Effector CD8-positive, alpha-beta T cell (primary cell): Measurements from ENCODE around the gene CEP295NL.
"Not testable (repeated sequence)": the region's sequence is repeated elsewhere in the genome, so short reads cannot be mapped to it uniquely, and the experiment has no call there.

Source experiments
- DNase-seq: peaks from one replicate; lab custom pipeline; 2025; lab: John Stamatoyannopoulos, UW

Gene CEP295NL

DNA sequence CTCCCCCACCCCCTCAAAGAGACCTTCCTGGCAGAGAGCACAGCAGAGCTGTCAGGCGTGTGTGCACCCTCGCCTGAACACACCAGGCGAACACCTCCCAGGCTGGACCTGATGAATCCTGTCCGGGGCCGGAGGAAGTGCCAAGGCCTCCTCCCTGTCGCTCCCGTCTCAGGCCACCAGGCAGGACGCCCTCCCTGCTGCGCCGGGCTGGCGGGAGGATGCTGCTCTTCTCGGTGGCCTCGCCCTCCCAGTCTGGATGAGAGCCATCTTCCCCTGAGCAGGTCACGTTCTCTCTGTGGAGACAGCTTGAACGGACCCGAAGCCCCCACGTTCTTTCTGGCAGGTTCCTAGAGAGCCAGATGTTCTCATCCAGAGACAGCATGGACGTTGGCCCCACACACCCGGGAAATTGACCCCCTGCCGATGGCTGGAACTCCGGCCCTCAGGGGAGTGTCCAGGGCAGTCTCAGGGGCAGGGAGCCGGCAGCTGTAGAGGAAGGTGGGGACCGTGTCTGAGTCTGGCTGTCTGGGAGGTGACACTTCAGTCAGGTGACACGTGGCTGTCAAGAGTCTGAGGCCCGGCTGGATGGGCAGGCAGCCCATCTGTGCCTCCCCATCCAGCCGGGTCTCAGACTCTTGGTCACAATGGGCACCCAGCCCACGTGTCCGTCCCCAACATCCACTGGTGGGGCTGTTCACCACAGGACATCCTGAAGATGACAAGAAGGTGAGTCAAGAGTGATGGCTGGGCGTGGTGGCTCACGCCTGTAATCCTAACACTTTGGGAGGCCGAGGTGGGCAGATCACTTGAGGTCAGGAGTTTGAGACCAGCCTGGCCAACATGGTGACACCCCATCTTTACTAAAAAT, 27.1 kb upstream of the CEP295NL start:
- no peak for DNase-seq

DNA sequence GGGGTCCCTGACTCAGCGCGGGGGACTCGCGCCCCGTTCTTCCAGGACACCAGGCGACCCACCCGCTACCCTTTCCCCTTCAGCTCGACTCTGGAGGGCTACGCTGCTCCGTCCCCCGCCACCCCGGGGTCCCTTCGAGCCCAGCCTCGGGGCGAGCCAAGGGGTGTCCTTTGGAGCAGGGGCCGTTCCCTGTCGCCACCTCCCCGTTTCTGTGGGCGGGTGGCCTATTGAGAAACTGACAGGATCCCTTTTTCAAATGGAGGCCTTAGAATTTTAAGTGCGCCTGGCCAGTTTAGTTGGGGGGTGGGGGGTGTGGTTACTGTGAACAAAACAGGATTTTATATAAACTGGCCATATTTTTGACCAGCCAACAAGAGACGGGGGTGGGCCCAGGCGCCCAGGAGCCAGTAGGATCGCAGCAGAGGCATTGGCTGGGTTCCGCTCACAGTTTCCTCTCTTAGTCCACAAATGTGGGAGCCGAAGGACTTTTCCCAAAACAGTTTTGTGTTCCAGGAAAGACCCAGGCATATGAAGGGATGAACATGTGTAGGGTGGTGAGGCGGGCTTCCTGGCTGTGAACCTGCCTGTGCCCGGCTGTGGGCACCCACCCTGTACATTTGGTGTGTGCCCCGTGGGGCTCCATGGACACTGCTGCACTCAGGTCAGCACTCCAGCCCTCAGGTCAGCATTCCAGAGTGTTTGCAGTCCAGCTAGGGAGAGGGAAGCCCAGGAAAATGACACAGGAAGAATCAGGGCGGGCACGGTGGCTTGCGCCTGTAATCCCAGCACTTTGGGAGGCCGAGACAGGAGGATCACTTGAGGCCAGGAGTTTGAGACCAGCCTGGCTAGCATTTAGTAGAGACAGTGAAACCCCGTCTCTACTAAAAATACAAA, 22.9 kb upstream of the CEP295NL start:
- no peak for DNase-seq

DNA sequence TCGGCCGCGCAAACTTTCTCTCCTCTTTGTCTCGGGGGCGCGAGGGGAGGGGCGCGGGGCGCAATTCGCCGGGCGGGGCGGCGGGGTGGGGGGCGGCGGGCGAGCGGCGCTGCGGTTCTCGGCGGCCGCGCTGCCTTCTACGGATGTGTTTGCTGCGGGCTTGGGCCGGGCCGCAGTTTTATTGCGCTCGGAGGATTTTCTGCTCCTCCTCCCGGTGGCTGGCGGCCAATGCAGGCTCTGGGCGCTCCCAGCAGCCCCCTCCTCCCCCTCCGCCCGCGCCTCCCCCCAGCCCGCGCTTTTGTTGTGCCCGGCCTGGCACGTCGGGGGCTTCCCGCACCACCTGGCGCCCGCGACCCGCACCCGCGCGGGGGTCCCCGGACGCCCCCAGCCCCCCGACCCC, 22.2 kb upstream of the CEP295NL start, which contains the start of gene TIMP2:
TSS of gene TIMP2 (minus strand) at position 154 of the 400 bp plus-strand sequence. CDS start 299 bp downstream, outside the sequence.
- DNase-seq, result peak; percentile 68

DNA sequence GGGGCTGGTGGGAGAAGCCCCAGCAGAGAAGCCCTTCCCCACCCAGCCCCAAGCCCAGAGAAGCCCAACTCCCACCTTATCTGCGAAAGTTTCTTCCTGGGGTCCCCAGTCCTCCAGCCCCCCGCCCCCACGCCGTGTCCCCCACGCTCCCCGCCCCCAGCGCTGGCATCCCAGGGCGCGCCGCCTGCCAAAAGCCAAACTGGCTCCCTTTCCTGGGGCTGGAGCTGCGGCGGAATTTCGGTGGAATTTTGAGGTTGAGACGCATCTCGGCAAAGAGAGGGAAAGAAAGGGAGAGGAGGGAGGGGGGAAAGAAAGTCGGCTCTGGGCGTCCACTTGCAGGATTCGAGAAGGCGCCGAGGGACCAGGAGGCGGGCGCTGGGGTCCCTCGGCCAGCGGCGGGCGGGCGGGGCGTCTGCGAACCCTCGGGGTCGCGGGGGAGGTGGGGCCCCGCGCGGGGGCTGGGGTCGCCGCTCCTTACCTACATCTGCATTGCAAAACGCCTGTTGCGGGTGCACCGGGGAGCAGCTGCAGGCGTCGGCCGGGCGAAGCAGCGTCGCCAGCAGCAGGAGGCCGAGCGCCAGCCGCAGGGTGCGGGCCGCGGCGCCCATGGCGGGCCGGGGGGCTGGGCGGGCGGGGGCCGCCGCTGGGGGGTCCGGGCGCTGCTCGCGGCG, 21.6 kb upstream of the CEP295NL start:
- no peak for DNase-seq

DNA sequence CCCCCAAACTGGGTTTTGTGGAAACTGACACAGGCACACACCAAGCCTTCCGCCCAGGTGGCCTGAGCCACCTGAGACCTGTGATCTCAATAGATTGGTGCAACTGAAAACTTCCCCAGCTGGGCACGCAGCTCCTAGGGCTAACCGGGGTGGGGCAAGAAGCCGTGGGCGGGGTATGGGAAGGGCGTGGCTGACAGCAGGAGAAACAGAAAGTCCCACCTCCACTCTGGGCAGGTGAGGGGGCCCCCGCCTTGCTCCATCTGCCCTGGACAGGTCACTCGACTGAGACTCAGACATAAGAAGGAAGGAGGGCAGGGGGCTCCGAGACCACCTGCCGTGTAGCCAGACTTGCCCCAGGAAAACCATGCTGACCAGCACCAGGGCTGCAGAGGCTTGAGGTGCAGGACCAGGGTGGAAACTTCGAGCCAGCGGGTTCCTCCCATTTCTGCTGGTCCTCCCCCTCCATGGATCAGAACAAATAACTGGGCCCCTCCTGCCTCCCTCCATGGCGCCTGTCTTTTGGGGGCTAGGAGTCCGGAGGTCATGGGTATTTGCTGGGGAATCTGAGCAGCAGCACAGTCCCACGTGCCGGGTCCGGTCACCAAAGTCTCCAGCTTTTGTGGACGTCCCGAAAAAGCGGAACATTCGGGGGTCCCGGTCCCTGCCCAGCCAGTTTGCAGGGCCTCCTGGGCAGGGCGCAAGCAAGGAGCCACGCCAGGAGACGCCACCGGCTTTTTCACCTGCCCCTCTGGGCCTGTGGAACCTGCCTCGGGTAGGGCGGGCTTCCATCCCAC, 20.9 kb upstream of the CEP295NL start:
- DNase-seq, result peak; percentile 40

DNA sequence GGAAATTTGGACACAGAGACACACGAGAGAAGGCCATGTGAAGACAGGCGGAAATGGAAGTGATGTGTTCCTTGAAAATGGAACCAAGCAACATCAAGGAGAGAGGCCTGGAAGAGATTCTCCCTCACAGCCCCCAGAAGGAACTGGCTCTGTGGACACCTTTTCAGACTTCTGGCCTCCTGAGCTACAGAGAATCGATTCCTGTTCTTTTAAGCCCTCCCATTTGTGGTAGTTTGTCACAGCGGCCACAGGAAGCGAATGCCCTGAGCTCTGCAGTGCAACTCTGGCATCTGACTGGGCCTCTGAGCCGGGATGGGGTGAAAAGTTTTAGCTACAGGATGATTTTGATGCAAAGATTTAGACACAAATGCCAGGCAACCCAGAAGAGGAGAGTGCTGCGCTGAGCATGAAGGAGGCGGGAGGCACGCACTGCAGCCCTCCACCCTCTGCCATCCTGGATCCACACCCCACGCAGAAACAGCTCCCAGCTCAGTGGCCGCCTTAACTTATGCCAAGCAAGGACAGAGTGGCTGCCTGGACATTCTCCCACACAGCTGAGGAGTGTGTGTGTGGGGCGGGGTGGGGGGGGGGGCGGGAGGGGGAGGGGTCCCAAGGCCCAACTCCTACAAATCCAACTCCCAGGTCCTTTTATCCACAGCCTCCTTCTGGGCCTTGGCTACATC, 20.0 kb upstream of the CEP295NL start:
- no peak for DNase-seq

DNA sequence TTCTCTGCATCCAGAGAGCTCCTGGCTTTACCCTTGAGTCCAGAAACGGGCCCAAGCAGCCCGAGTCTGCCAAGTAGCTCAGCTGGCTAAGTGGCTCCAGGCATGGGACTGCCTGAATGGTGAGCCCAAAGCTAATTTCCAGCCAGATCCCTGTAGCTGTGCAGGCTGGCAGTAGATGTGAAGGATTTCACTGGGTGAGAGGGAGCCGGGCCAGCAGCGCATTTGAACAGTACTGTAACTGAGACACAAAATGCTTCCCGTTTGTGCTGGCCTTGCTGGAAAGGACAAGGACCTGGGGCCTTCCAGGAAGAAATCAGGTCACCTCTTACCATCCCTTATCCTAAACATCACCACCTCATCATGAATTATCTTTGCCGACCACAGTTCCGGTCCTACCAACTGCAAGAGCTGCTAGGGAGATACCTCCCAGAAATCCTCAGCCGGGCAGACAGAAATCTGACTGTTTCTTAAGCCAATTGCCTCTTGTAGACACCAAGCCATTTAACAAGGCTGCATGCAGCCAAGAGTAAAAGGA, 18.5 kb upstream of the CEP295NL start:
- no peak for DNase-seq

DNA sequence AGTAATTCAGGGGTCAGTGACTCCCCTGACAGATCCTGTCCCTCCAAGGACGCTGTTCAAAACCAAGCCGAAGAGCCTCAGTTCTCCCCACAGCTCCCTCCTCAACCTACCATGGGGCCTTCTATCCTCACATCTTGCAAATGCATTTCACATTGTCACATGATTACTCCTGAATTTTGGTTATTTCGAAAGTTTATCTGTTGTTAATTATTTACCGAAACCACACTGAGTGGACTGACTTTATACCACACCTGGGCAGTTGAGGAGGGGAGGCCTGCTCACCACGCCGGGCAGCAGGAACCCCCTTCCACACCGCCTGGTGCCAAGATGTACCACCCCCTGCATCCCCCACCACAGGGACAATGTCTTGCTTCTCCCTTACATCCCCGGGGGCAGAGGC, 17.5 kb upstream of the CEP295NL start:
- DNase-seq, result no peak

DNA sequence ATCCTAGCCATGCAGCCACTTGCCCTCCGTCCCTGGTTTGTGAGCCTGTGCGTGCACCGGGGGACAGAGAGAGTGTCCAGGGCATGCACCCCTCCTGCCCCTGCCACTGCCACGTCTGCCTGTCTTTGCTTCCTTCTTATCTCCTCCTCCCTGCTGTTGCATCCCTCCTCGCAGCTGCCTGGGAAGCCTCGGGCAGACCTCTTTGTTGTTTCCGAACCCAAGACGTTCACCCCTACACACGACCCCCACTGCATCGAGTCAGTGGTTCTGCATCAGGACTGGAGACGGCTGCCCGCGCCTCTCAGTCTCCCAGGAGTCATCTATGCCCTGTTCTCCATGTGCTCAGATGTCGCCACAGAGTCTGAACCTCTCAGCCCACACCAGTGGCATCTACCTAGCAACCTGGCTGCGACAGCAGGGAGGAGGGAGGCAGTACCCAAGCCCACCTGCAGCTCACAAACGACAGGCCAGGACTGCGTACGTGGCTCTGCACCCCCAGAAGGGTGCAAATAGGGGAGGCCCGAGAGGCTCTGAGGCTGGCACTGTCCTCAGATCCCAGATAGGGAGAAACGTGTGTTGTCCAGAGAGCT, 17.0 kb upstream of the CEP295NL start:
- DNase-seq, result no peak

DNA sequence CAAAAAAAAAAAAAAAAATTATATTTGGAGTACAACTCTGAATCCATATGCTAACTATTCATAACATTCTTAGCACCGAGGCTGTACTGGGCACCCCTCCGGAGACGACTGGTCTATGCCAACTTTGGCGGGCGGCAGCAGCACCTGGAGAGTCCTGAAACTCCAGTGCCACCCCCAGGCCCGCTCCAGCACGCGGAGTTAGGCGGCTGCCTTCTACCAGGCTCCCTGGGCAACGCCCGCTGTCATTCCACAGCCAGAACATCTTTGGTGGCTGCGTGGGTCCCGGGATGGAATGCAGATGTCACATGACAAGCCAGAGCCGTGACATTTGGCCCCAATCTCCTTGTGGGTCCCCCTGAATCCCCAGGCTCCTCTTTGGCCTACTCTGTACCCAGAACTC, 16.0 kb upstream of the CEP295NL start:
- no peak for DNase-seq

DNA sequence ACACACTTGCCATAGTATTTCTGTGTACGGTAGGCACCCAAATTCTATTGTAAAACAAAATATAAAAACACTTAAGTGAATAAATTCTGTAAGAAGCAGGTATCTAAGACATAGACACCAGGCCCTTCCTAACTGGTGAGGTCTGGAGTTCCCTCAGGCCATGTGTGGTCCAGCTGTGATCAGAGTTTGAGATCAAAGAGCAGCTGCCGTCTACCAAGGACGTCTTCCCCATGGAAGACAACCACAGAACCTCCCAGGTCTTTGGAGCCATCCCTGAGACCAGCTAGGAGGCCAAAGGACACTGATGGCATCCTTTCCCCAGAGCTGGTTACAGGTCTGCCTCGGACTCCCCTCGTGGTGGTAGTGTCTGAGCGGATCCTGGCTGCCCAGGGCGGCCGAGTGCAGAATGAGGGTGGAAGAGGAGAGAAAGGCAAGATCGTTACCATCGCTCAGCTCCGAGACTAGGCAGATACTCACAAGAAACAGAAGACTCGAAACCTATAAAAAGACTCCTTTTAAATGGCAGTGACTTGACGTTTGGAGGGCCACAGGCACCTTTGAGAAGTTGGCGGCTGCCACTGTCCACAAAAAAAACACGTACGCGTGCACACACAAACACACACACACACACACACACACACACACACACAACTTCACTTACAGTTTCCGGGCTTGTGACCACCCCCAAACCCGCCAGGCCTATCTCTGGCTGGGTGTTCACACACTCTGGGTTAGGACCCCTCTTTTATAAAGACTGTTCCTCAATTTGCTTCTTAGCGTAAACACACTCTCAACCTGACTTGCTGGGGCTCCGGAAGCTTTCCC, 14.7 kb upstream of the CEP295NL start:
- no peak for DNase-seq

DNA sequence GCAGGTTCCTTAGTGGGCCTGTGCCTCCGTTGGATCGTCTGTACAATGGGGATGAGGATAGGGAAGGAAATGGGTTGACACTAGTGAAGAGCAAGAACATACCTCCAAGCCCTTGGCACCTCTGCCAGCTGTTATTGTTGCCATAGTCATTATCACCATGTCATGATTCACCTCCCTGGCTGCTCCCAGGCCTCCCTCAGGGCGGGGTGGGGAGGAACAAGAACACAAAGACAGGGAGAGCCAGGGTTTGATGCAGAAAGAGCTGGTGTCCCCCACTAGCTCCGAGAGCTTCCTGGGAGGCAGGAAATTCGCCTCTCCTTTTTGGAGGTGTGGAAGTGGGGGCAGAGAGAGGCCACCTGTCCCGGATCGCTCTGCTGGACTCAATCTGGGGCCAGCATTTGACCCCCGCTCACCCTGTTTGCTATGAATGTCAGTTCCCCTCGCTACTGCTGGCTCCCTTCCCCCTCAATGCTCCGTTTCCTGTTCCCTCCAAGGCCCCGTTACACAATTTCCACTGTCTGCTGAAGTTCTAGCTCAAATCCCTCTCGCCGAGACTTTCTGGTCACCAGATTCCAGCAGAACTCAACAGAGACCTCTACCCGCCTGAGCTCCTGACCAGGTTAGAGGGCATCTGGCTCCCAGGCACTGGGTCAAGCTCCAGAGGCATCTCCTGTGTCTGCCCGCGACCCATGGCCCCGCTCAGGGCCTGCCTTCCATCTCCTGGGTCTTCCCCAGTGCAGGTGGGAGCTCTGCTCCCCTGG, 13.1 kb upstream of the CEP295NL start:
- DNase-seq, result no peak

DNA sequence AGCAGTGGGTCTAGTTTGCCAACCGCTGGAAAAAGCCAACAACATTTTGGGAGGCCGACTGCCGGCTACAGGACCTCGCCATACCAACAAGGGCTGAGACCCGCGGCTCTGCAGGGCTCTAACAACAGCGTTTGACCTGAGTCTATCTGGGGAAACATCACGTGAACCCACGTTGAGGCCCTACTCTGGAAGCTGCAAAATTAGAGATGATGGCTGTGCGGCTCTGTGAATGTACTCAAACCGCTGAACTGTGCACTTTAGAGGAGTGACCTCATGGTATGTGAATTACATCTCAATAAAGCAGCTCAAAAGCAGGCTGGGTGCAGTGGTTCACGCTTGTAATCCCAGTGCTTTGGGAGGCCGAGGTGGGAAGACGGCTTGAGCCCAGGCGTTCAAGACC, 10.1 kb upstream of the CEP295NL start:
- DNase-seq, result no peak

DNA sequence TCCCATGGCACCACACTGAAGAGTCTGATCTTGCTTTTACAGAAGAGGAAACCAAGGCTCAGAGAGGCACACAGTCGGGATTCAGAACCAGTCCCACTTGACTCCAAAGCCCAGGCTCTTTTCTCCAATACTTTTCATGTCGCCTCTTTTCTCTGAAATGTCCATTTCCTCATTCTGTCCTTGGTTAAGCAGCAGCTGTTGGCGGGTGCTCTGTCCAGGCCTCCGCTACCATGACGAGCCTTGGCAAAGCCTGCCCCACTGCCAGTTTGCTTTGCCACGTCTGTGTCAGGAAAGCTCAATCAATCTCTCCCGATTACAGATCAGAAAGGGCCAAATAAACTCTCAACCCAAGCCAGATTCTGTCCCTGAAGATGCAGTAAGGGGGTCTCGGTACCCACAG, 9.1 kb upstream of the CEP295NL start:
- no peak for DNase-seq

DNA sequence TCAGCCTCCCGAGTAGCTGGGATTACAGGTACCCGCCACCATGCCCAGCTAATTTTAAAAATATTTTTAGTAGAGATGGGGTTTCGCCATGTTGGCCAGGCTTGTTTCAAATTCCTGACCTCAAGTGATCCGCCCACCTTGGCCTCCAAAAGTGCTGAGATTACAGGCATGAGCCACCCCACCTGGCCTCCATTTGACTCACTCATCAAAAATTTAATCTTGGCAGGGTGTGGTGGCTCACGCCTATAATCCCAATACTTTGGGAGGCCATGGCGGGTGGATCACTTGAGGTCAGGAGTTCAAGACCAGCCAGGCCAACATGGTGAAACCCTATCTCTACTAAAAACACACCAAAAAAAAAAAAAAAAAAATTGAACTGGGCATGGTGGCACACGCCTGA, 8.5 kb upstream of the CEP295NL start:
- DNase-seq, result not testable (repeated sequence)

DNA sequence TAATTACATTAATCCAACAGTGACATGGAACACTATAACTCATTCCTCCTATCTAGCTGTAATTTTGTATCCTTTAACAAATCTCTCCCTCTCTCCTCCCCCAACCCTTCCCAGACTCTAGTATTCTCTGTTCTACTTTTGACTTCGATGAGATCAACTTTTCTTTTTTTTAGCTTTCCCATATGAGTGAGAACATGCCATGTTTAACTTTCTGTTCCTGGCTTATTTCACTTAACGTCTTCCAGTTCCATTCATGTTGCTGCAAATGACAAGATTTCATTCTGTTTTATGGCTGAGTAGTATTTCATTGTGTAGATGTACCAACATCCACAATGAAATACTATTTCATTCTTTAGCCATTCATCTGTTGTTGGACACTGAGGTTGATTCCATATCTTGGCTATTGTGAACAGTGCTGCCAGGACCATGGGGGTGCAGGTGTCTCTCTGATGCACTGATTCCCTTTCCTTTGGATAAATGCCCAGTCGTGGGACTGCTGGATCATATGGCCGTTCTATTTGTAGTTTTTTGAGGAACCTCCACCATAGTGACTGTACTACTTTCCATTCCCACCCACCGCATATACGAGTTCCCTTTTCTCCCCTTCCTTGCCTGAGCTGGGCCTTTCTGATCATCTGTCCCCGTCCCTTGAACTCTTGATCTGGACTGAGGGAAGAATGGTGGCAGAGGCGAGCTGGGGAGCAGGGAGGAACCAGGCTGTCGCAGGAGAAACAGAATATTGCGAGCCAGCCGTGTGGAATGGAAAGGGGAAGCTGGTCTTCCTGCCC, 7.7 kb upstream of the CEP295NL start:
- DNase-seq, result no peak

DNA sequence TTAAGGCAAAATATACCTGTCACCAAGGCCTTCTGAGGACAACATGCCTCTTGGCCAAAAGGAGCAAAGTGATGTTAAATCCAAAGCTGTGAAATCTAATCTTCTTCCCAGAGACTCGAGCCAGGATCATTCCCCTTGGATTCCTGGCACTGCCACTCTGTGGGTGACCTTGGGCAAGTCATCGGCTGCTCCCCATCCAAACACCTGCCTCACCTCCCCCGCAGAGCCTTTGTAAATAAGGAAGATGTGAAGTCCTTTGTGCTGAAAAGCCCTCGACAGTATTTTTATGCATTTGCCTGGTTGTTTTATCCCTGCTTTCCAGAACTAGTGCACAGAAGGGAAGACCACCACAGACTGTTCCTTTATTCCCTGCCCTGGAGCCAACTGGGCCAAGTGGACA, 5.4 kb upstream of the CEP295NL start:
- no peak for DNase-seq

DNA sequence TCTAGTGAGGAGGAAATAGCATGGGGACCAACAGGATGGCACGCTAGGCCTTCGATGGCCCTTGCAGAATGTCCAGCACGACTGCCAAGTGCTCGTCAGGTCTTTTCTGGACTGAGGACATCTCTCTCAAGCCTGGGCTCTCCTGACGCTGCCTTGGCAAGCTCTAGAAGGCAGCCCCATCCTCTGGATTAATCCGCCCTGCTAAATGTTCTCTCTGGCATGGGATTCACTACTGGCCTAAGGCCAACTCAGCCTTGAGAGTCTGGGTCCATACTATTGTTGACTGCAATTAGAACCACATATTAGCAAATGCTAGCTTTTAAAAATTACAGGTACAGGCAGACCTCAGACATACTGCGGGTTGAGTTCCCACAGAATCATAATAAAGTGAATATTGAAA, 2.5 kb upstream of the CEP295NL start:
- no peak for DNase-seq
